ENCODE results near the gene OR5K4.
A peak's percentile ranks its signal among the peaks of the same experiment; 100 is the strongest.
"Not testable (repeated sequence)": the region's sequence is repeated elsewhere in the genome, so short reads cannot be mapped to it uniquely, and the experiment has no call there.

Gene OR5K4

DNA sequence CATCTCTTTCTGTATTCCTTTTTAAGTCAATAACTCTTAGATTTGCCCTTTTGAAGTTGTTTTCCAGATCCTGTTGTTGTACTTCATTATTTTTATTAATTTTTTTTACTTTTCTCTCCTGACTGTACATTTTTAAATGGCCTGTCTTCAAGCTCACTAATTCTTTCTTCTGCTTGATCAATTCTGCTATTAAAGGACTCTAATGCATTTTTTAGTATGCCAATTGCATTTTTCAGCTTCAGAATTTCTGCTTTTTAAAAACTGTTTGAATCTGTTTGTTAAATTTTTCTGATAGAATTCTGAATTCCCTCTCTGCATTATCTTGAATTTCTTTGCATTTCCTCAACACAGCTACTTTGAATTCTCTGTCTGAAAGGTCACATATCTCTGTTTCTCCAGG is 5.6 kb downstream of the OR5K4 start:
- Mint-ChIP-seq H3K36me3 (peaks cover 11% of the 10 kb centered on the region), H3K4me1 (no peaks in the 10 kb centered on the region), H3K27ac (no peak overlapping the region), H3K4me3 (no peak overlapping the region), H3K9me3 (peaks cover 21% of the 10 kb centered on the region), H3K27me3 (no peaks in the 10 kb centered on the region)
- ATAC-seq = no peak

DNA sequence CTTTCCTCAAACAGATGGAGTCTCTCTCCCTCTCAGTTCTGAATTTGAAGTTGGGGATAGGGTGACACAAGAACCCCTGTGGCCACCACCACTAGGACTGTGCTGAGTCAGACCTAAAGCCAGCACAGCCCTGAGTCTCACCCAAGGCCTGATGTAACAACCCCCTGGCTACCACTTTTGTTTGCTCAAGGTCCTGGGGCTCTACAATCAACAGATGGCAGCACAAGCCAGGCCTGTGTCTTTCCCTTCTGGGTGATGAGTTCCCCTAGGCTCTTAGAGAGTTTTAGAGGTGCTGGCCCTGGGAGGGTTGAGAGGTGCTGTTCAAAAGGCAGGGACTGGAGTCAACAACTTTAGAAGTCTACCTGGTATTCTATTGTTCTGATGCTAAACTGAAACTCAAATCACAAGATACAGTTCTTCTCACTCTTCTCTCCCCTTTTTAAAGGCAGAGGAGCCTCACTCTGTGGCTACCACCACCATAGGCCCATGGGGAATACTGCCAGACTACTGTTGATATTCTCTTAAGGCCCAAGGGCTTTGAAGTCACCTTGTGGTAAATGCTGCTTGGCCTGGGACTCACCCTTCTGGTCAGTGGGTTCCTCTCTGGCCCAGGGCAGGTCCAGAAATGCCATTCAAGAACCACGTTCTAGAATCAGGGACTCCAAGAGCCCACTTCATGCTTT is 6.5 kb downstream of the OR5K4 start:
- H3K9me3 Mint-ChIP-seq = peaks cover 21% of the 10 kb centered on the region
- H3K27ac Mint-ChIP-seq = no peak overlapping the region
- no peaks in the 10 kb centered on the region for H3K27me3 Mint-ChIP-seq
- ATAC-seq = peak; percentile 47
- H3K4me1 Mint-ChIP-seq = no peaks in the 10 kb centered on the region
- peaks cover 11% of the 10 kb centered on the region for H3K36me3 Mint-ChIP-seq
- H3K4me3 Mint-ChIP-seq = no peak overlapping the region

DNA sequence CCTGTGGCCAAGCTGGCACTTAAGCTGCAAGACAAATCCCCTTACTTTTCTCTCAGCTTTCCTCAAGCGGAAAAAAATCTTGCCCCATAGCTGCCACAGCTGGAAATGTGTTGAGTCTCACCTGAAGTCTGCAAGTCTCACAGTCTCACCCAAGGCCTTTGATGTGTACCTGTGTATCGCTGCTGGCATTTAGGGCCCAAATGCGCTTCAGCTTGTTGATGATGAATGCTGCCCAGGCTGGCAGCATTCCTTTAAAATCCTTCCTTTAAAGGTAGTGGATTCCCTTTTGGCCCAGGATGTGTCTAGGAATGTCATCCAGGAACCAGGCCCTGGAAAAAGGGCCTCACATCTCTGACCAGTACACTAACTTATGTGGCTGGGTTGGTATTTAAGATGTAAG is 7.0 kb downstream of the OR5K4 start:
- H3K4me3 Mint-ChIP-seq = no peak overlapping the region
- H3K4me1 Mint-ChIP-seq = no peaks in the 10 kb centered on the region
- H3K27me3 Mint-ChIP-seq = no peaks in the 10 kb centered on the region
- no peak overlapping the region for H3K27ac Mint-ChIP-seq
- H3K9me3 Mint-ChIP-seq = peaks cover 24% of the 10 kb centered on the region
- peaks cover 11% of the 10 kb centered on the region for H3K36me3 Mint-ChIP-seq
- ATAC-seq = no peak

DNA sequence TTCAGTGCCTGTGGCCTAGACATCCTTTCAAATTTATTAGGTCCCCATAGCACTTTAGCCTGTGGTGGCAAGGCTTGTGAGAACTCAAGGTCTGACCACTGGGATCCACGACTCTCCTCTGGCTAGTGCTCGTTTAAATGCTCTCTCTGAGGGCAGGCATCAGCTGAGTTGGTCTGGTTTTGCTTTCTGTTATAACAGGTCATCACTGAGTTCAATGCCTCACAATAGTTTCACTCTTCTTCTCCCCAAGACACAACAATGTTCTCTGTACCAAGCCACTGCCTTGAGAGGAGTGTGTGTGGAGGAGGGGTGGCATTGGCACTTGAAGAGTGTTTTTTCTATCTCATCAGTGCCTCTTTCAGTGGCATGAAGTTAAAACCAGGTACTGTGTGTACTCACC is 7.6 kb downstream of the OR5K4 start:
- no peak overlapping the region for H3K4me3 Mint-ChIP-seq
- peaks cover 25% of the 10 kb centered on the region for H3K9me3 Mint-ChIP-seq
- no peaks in the 10 kb centered on the region for H3K27me3 Mint-ChIP-seq
- no peak for ATAC-seq
- H3K36me3 Mint-ChIP-seq = peaks cover 11% of the 10 kb centered on the region
- H3K4me1 Mint-ChIP-seq = no peaks in the 10 kb centered on the region
- H3K27ac Mint-ChIP-seq = no peak overlapping the region

DNA sequence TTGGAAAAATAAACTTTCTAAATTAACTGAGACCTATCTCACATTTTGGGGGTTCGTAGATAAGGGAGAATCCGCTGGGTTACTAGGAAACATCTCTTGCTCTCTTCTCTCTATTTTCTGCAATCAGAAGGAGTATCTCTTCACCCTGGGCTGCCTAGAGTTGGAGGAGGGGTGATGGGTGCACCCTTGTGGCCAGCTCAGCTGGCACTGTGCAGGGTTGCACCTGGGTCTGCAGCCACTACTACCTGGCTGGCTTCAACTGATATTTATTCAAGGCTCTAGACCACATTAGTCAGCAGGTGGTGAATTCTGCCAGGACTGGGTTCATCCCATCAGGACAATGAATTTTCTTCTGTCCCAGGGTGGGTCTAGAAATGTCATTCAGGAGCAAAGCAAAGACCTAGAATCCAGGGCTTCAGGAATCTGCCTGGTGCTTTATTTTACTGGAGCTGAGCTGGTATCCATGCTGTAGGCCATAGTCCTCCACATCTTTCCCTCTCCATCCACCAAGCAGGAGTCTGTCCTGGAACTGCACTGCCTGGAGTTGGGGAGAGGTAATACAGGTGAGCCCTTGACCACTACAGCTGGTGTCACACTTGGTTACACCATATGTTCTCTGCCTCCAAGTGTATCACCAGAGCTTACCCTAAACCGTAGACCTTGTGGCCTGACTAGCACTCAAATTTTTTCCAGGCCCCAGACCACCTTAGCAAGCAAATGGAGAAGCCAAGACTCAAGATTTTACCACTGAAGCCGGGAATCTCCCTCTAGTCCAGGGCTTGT is 14.0 kb downstream of the OR5K4 start:
- H3K27ac Mint-ChIP-seq = no peak overlapping the region

DNA sequence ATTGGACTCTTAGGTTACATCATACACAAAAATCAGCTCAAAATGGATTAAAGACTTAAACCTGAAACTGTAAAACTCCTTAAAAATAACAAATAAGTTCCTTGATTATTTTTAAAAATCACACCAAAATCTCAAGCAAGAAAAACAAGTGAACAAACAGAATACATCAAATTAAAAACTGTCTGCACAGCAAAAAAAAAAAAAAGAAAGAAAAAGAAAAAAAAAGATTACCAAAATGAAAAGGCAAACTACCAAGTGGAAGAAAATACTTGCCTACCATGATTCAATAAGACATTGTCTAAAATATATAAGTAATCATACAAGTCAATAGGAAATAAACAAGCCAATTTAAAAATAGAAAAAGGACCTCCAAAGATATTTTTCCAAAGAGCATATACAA is 17.5 kb downstream of the OR5K4 start:
- Mint-ChIP-seq H3K27ac (no peak overlapping the region), H3K4me1 (peaks cover 12% of the 10 kb centered on the region)

More for the DNA sequence above, 14.0 kb downstream of the OR5K4 start:
- Mint-ChIP-seq H3K9me3 (peaks cover 8% of the 10 kb centered on the region), H3K4me1 (peaks cover 11% of the 10 kb centered on the region), H3K36me3 (no peaks in the 10 kb centered on the region), H3K27me3 (peaks cover 9% of the 10 kb centered on the region), H3K4me3 (no peak overlapping the region)
- peak; percentile 48 for ATAC-seq

DNA sequence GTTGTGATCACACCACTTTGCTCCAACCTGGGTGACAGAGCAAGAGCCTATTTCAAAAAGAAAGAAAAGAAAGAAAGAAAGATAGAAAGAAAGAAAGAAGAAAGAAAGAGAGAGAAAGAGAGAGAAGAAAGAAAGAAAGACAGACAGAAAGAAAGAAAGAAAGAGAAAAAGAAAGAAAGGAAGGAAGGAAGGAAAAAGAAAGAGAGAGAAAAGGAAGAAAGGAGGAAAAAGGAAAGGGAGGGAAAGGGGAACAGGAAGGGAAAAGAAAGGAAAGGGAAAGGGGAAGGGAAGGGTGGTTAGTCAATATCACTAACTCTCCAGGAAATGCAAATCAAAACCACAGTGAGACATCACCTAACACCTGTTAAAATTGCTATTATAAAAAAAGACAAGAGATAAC is 18.2 kb downstream of the OR5K4 start:
- Mint-ChIP-seq H3K4me3 (no peak overlapping the region), H3K4me1 (peaks cover 12% of the 10 kb centered on the region), H3K9me3 (peaks cover 4% of the 10 kb centered on the region), H3K36me3 (no peaks in the 10 kb centered on the region), H3K27ac (no peak overlapping the region), H3K27me3 (peaks cover 9% of the 10 kb centered on the region)
- no peak for ATAC-seq

More for the DNA sequence above, 17.5 kb downstream of the OR5K4 start:
- no peak for ATAC-seq
- Mint-ChIP-seq H3K9me3 (peaks cover 4% of the 10 kb centered on the region), H3K4me3 (no peak overlapping the region), H3K27me3 (peaks cover 9% of the 10 kb centered on the region), H3K36me3 (no peaks in the 10 kb centered on the region)

DNA sequence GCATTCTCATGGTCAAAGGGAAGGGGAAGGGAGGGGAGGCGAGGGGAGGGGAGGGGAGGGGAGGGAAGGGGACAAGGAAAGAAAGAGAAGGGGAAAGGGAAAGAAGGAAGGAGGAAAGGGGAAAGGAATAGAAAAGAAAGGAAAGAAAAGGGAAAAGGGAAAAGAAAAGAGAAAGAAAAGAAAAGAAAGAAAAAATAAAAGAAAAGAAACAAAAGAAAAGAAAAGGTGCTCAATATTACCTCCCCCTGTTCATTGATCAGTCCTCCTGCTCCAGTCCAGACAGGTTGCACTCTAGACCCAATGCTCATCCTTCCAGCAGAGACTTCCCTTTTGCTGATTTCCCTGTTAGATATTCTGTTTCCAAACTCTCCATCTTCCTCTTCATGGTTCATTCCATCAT is 18.8 kb downstream of the OR5K4 start:
- Mint-ChIP-seq H3K27ac (no peak overlapping the region), H3K9me3 (peaks cover 4% of the 10 kb centered on the region), H3K27me3 (peaks cover 9% of the 10 kb centered on the region), H3K36me3 (no peaks in the 10 kb centered on the region), H3K4me1 (peaks cover 12% of the 10 kb centered on the region), H3K4me3 (no peak overlapping the region)
- no peak for ATAC-seq

DNA sequence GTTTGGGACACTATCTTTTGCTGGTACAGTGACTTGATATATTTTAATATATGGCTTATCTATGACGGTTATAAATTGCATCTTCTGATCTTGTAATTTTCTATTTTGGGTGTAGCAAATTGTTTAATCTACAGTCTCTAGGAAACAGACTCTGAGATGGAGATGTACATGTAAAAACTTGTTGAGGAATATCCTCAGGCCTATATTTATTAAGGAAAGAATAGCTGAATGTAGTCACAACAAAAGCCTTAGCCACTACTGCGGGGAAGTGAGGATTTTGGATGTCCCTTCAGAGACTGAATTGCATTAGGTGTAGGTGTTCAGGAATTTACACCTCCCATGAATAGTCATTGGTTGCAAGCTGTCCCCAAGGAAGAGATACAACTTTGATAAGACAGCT is 23.0 kb downstream of the OR5K4 start:
- no peak for ATAC-seq
- Mint-ChIP-seq H3K27me3 (peaks cover 5% of the 10 kb centered on the region), H3K4me3 (no peak overlapping the region), H3K4me1 (peaks cover 10% of the 10 kb centered on the region), H3K27ac (no peak overlapping the region), H3K9me3 (peaks cover 3% of the 10 kb centered on the region), H3K36me3 (no peaks in the 10 kb centered on the region)

DNA sequence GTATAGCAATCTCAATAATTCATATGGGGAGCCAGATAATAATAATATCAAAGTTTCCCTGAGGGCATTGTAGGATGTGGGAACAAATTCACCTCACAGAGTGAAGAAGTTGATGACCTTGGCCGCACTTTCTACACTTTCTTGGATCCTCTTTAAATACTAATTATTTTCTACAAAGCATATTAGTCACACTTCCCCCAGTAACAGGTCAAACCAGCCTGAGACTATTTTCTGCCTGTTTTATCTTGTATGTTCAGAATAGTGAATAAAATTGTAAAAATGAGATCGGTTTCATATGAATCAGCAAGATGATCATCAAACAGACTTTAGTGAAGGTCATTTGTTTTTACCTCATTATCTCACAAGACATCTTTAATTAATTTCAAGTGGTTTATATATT is 34.5 kb downstream of the OR5K4 start:
- H3K4me1 Mint-ChIP-seq = no peaks in the 10 kb centered on the region
- no peak for ATAC-seq
- peaks cover 16% of the 10 kb centered on the region for H3K27me3 Mint-ChIP-seq
- no peak overlapping the region for H3K27ac Mint-ChIP-seq
- no peak overlapping the region for H3K4me3 Mint-ChIP-seq
- no peaks in the 10 kb centered on the region for H3K36me3 Mint-ChIP-seq
- H3K9me3 Mint-ChIP-seq = no peaks in the 10 kb centered on the region

DNA sequence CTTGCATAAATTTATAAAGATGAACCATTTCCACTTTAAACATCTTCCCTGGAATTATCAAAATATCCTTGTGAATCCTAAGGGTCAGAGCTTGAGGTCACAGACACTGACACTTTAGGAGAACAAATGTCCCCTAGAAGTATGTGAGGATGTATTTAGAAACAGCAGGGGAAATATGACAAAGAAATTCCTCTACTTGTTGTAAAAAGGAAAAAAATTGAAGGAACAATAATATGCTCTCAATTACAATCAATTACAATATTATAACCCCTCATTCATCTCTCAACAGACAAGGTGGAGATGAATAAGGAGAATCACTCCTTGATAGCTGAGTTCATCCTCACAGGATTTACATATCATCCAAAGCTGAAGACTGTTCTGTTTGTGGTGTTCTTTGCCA is 36.7 kb downstream of the OR5K4 start, which contains the start of gene OR5K3:
OR5K3 (plus strand) TSS at position 301 of the 400 bp plus-strand sequence; CDS start at position 301, 0 bp downstream.
- no peak for ATAC-seq
- Mint-ChIP-seq H3K36me3 (no peaks in the 10 kb centered on the region), H3K4me3 (no peak within 1 kb of the TSS), H3K27me3 (peaks cover 35% of the 10 kb centered on the region), H3K4me1 (no peaks in the 10 kb centered on the region), H3K27ac (no peak within 1 kb of the TSS), H3K9me3 (no peaks in the 10 kb centered on the region)

DNA sequence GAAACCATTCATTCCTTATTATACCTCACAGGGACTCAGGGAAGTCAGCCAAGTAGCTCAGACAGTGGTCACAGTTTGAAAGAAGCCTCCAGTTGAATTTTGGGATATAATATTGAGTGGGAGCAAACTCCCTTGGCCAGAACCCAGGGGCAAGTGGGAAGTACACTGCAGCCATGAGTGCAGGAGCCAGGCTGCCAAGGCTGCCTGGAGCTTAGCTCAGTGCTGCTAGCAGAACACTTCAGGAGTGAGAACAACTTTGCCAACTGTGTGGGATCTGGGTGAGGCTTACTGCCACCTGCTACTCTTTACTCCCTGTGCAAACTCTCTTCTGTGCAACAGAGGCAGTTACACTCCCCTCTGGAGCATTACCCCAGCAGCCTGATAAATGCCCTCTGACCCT is 41.4 kb downstream of the OR5K4 start:
- Mint-ChIP-seq H3K27me3 (peaks cover 23% of the 10 kb centered on the region), H3K4me3 (no peak overlapping the region), H3K4me1 (no peaks in the 10 kb centered on the region), H3K9me3 (peaks cover 10% of the 10 kb centered on the region), H3K27ac (no peak overlapping the region), H3K36me3 (no peaks in the 10 kb centered on the region)
- peak; percentile 20 for ATAC-seq

DNA sequence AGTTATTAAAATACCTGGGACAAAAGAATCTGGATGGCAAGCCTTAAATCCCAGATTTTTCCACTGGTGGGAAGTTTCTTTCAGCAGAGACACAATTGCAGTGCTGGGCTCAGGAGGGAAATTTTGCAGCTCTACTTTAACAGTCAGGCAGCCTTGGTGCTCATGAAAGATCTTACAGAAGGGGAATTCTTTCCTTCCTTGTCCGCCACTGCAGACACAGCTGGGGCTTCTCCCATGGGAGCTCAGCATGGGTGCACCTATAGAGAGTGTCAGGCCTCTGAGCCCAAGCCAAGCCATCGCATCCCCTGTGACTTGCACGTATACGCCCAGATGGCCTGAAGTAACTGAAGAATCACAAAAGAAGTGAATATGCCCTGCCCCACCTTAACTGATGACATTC is 42.8 kb downstream of the OR5K4 start:
- not testable (repeated sequence) for H3K36me3 Mint-ChIP-seq, ATAC-seq, H3K4me3 Mint-ChIP-seq, H3K27ac Mint-ChIP-seq, H3K4me1 Mint-ChIP-seq
- peaks cover 23% of the 10 kb centered on the region for H3K27me3 Mint-ChIP-seq
- peaks cover 14% of the 10 kb centered on the region for H3K9me3 Mint-ChIP-seq

DNA sequence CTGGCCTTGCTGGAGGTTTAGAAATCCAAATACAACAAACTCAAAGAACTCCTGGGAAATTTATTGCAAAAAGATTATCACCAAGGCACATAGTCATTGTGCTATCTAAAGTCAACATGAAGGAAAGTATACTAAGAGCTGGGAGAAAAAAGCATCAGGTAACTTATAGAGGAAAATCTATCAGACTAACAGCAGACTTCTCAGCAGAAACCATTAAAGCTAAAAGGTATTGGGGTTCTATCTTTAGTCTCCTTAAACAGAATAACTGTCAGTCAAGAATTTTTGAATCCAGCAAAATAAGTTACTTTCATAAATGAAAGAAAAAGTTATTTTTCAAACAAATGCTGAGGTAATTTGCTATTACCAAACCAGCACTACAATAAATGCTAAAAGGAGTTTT is 44.9 kb downstream of the OR5K4 start:
- Mint-ChIP-seq H3K36me3 (no peaks in the 10 kb centered on the region), H3K4me3 (no peak overlapping the region), H3K4me1 (no peaks in the 10 kb centered on the region), H3K27ac (no peak overlapping the region), H3K9me3 (peaks cover 19% of the 10 kb centered on the region), H3K27me3 (peaks cover 23% of the 10 kb centered on the region)
- ATAC-seq = no peak

DNA sequence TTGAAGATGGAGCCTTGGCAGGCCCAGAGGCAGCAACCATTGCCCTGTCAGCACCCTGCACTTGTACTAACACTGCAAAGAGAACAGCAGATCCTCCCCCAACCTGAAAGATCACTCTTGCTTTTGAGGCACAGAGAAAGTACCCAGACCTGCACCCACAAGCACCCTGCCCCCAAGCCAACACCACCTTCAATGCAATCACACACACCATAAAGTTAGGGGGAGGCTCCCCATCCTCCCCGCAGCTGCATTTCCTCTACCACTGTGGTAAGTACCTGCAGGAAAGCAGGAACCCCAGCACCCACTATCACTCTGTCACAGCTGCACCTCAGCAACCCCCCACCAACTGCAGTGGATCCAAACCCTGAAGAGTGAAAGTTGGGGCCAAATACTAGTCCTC is 48.9 kb downstream of the OR5K4 start:
- Mint-ChIP-seq H3K27me3 (no peaks in the 10 kb centered on the region), H3K4me1 (peaks cover 9% of the 10 kb centered on the region), H3K36me3 (peaks cover under 1% of the 10 kb centered on the region), H3K9me3 (peaks cover 35% of the 10 kb centered on the region), H3K27ac (no peak overlapping the region), H3K4me3 (no peak overlapping the region)
- ATAC-seq = no peak

DNA sequence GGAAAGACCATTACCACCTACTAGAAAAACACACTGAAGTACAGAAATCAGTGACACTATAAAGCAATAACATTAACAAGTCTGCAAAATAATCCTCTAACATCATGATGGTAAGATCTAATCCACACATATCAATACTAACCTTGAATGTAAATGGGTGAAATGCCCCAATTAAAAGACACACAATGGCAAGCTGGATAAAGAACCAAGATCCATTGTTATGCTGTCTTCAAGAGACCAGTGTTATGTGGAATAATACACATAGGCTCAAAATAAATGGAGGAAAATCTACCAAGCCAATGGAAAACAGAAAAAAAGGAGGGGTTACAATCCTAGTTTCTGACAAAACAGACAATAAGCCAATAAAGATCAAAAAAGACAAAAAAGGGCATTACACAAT is 50.4 kb downstream of the OR5K4 start:
- Mint-ChIP-seq H3K4me3 (no peak overlapping the region), H3K4me1 (peaks cover 9% of the 10 kb centered on the region), H3K9me3 (peaks cover 34% of the 10 kb centered on the region), H3K27ac (no peak overlapping the region), H3K36me3 (peaks cover 7% of the 10 kb centered on the region), H3K27me3 (no peaks in the 10 kb centered on the region)
- no peak for ATAC-seq

All from stimulated activated memory B cell treated with anti-CD40 and anti-IgM and Interleukin-4, amounts not matched to agents 10 μg/mL and 1 μg/mL and 100 μg/mL, for 72 hours (primary cell).